Fibroblast of skin of back (primary cell): Measurements from ENCODE around the gene MSLN.

Source experiments
- DNase-seq: peaks from one replicate; pipeline ENCODE4 v3.0.0-alpha.2; 2013

Gene MSLN

GRCh38 chr16:794091-794822, 33.7 kb downstream of the MSLN start:
- DNase-seq: no peak

- no peak for DNase-seq
These were observed 34.4 kb downstream of the MSLN start for GRCh38 chr16:794853-795466.

- DNase-seq: no peak
These were observed 35.2 kb downstream of the MSLN start for GRCh38 chr16:795580-796229.

GRCh38 chr16:796296-797119, 36.0 kb downstream of the MSLN start:
- no peak for DNase-seq

- no peak for DNase-seq
These were observed 36.5 kb downstream of the MSLN start for GRCh38 chr16:797120-797420.

- DNase-seq: no peak
These were observed 37.2 kb downstream of the MSLN start for GRCh38 chr16:797686-798085.

- no peak for DNase-seq
These were observed 38.1 kb downstream of the MSLN start for GRCh38 chr16:798666-799065.

GRCh38 chr16:799111-799947, 38.8 kb downstream of the MSLN start:
- DNase-seq: no peak

- DNase-seq: no peak
These were observed 39.7 kb downstream of the MSLN start, which contains the start of gene GNG13 for GRCh38 chr16:799948-800833. GNG13 (minus strand) TSS chr16:800734; CDS start chr16:799077, 1,657 bp downstream.

- no peak for DNase-seq
These were observed 40.4 kb downstream of the MSLN start for GRCh38 chr16:800834-801511.

- DNase-seq: no peak
These were observed 41.2 kb downstream of the MSLN start for GRCh38 chr16:801584-802363.

- DNase-seq: no peak
These were observed 41.9 kb downstream of the MSLN start for GRCh38 chr16:802461-802860.

GRCh38 chr16:802914-803753, 42.6 kb downstream of the MSLN start:
- DNase-seq: no peak

GRCh38 chr16:803754-804080, 43.2 kb downstream of the MSLN start:
- no peak for DNase-seq

- no peak for DNase-seq
These were observed 43.9 kb downstream of the MSLN start for GRCh38 chr16:804193-805048.

- no peak for DNase-seq
These were observed 44.9 kb downstream of the MSLN start for GRCh38 chr16:805474-805873.

GRCh38 chr16:807347-808084, 47.0 kb downstream of the MSLN start:
- DNase-seq: peak; percentile 90
